GM21825 (cell line): ENCODE data around the gene YPEL4.

ENCODE experiments used
- ATAC-seq: cut with Tn5 transposase; IDR thresholded peaks from one replicate; pipeline ENCODE4 v1.9.1; 2021; ENCODE audit warnings: mild to moderate bottlenecking, moderate library complexity; ENCODE audit not compliant: unreplicated experiment

YPEL4 gene

DNA sequence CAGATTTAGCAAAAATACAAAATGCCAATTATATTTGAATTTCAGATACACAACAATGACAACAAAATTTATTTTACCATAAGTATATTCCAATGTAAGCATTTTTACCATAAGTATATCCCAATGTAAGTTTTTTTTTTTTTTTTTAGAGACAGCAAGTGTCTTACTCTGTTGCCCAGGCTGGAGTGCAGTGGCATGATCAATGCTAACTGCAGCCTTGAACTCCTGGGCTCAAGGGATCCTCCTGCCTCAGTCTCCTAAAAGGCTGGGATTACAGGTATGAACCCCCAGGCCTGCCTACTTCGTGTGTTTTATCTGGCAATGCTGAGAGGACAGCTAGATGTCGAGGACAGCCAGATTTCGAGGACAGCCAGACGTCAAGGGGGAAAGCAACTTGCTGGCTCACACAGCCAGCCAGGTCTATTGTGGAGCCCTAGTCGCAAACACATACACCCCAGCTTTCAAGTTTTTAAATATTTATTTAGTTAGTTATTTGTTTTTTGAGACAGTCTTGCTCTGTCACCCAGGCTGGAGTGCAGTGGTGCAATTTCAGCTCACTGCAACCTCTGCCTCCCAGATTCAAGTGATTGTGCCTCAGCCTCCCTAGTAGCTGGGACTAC lies 53.3 kb downstream of the YPEL4 start:
- no peak for ATAC-seq
